CD14-positive monocyte (primary cell): ENCODE data around the gene GPSM1. TPM values are rescaled to one million over a fixed set of nuclear protein-coding genes. Genes with fewer than 3 reads are reported as not detected.

Experiments
- DNase-seq, 3 donors: peaks; one replicate each; pipeline ENCODE4 v3.0.0-alpha.2; 2011 to 2022
- H2AFZ ChIP-seq: 2 replicates; pipeline ENCODE4 v1.6.0; 2012; ENCODE audit warnings: mild to moderate bottlenecking, low read depth, low read length, inconsistent platforms; ENCODE audit not compliant: insufficient read depth, poor library complexity, severe bottlenecking
- H3K27ac ChIP-seq, 2 donors: 1 replicate in 1 of 2; 2 replicates in 1 of 2; pipeline ENCODE4 v1.5.1; 2012 to 2013; ENCODE audit warnings: low read length in 2 of 2, control low read depth in 1 of 2, inconsistent platforms in 1 of 2, low read depth in 1 of 2, mild to moderate bottlenecking in 1 of 2
- H3K27me3 ChIP-seq, 2 donors: one replicate each; pipeline versions ENCODE4 v1.6.0 to v1.6.1; 2011 to 2013; ENCODE audit warnings: low read length in 2 of 2; ENCODE audit not compliant: control insufficient read depth in 2 of 2, insufficient read depth in 2 of 2
- H3K36me3 ChIP-seq, 2 donors: replicated peaks in 1 of 2; 1 replicate in 1 of 2; 2 replicates in 1 of 2; pipeline versions ENCODE4 v1.5.1 to v1.6.1; 2012 to 2013; ENCODE audit warnings: low read length in 2 of 2, control low read depth in 1 of 2, inconsistent platforms in 1 of 2, mild to moderate bottlenecking in 1 of 2; ENCODE audit not compliant: insufficient read depth in 2 of 2, control insufficient read depth in 1 of 2
- H3K4me1 ChIP-seq, 2 donors: 1 replicate in 1 of 2; 2 replicates in 1 of 2; pipeline versions ENCODE4 v1.5.1 to v1.6.1; 2012 to 2013; ENCODE audit warnings: low read length in 2 of 2, control low read depth in 1 of 2, inconsistent platforms in 1 of 2, mild to moderate bottlenecking in 1 of 2, moderate library complexity in 1 of 2; ENCODE audit not compliant: insufficient read depth in 2 of 2, control insufficient read depth in 1 of 2
- H3K4me2 ChIP-seq: replicated peaks from 2 replicates; pipeline ENCODE3; 2012; ENCODE audit warnings: low read length, moderate library complexity, mild to moderate bottlenecking; ENCODE audit not compliant: poor library complexity, severe bottlenecking; ENCODE audit errors: extremely low read depth
- H3K4me3 ChIP-seq, 3 experiments: fragments of 200-600 bp in 1 of 3; sonication (generic) in 1 of 3; replicated peaks in 1 of 3; 1 replicate in 2 of 3; 2 replicates in 1 of 3; pipeline ENCODE4 v1.5.1; 2011 to 2013; ENCODE audit warnings: low read length in 3 of 3, mild to moderate bottlenecking in 3 of 3, control low read depth in 2 of 3, low read depth in 2 of 3, inconsistent platforms in 1 of 3, moderate library complexity in 1 of 3
- H3K79me2 ChIP-seq: 2 replicates; pipeline ENCODE4 v1.6.0; 2012; ENCODE audit warnings: mild to moderate bottlenecking, control low read depth, inconsistent platforms, low read length, moderate library complexity; ENCODE audit not compliant: insufficient read depth
- H3K9ac ChIP-seq: 2 replicates; pipeline ENCODE4 v1.6.0; 2017; ENCODE audit warnings: low read length, mild to moderate bottlenecking; ENCODE audit not compliant: insufficient read depth, poor library complexity, severe bottlenecking
- H3K9me3 ChIP-seq, 2 donors: replicated peaks in 1 of 2; 1 replicate in 1 of 2; 2 replicates in 1 of 2; pipeline versions ENCODE4 v1.5.1 to v1.6.1; 2012 to 2013; ENCODE audit warnings: low read length in 2 of 2, control low read depth in 1 of 2; ENCODE audit not compliant: control insufficient read depth in 1 of 2, insufficient read depth in 1 of 2
- H4K20me1 ChIP-seq: 2 replicates; pipeline ENCODE4 v1.6.0; 2012; ENCODE audit warnings: mild to moderate bottlenecking, low read length, control low read depth, moderate library complexity; ENCODE audit not compliant: insufficient read depth
- H3K27ac Mint-ChIP-seq, 7 donors: one replicate each; pipeline ENCODE4 v1.8.0; 2020; ENCODE audit warnings: mild to moderate bottlenecking in 7 of 7, mixed read lengths in 7 of 7, moderate library complexity in 6 of 7, inconsistent platforms in 2 of 7
- H3K27me3 Mint-ChIP-seq, 3 donors: one replicate each; pipeline ENCODE4 v1.8.0; 2021 to 2022; ENCODE audit warnings: low read depth in 3 of 3, mild to moderate bottlenecking in 3 of 3, mixed read lengths in 3 of 3, moderate library complexity in 3 of 3, inconsistent platforms in 1 of 3
- H3K36me3 Mint-ChIP-seq, 2 donors: one replicate each; pipeline ENCODE4 v1.8.0; 2020; ENCODE audit warnings: mixed read lengths in 2 of 2, inconsistent platforms in 1 of 2, mild to moderate bottlenecking in 1 of 2
- H3K4me1 Mint-ChIP-seq: one replicate; pipeline ENCODE4 v1.8.0; 2020; ENCODE audit warnings: mild to moderate bottlenecking, mixed read lengths
- H3K4me3 Mint-ChIP-seq, 2 donors: one replicate each; pipeline ENCODE4 v1.8.0; 2020; ENCODE audit warnings: mild to moderate bottlenecking in 2 of 2, mixed read lengths in 2 of 2, moderate library complexity in 1 of 2
- H3K9me3 Mint-ChIP-seq, 7 donors: one replicate each; pipeline ENCODE4 v1.8.0; 2020 to 2022; ENCODE audit warnings: mixed read lengths in 7 of 7, mild to moderate bottlenecking in 6 of 7, moderate library complexity in 6 of 7, inconsistent platforms in 2 of 7
- CTCF ChIP-seq: fragments of 200-600 bp; IDR thresholded peaks from one replicate; pipeline ENCODE4 v1.8.0; 2022; ENCODE audit warnings: antibody characterized with exemption, mild to moderate bottlenecking
- WGBS: methylation state at CpG from one replicate; pipeline ENCODE4 v1.1.5; 2013; ENCODE audit warnings: missing lambda C conversion rate; ENCODE audit not compliant: insufficient coverage; 5-methylcytosine and 5-hydroxymethylcytosine counted together
- intact Hi-C, 2 donors: fragments of 100-400 bp; cut with micrococcal nuclease; formaldehyde crosslinking; loops; one replicate each; pipeline versions ENCODE4 v1.15.0 to v1.15.1; 2023
- polyA plus RNA-seq, 3 donors: library from polyadenylated mRNA; depleted of rRNA in 1 of 3; unstranded in 2 of 3; stranded (reverse) in 1 of 3; fragments of 300-500 nt in 2 of 3; fragments of >200 nt in 1 of 3; fragmentation: Illumina TruSeq in 2 of 3; gene quantifications; 1 replicate in 2 of 3; 2 replicates in 1 of 3; pipeline ENCODE4 v1.2.3, GENCODE V29; 2012 to 2021

The GPSM1 gene
- polyA plus RNA-seq, 3 donors, result 0.67 to 3.1 (median 0.73) TPM

GRCh38 chr9:136330406-136330990 is 3.2 kb downstream of the GPSM1 start:
- no peaks in the 10 kb centered on the region for H3K9me3 ChIP-seq
- Mint-ChIP-seq H3K4me3 (no peak overlapping the region), H3K4me1 (peaks cover 11% of the 10 kb centered on the region), H3K27me3 (peaks cover 15 to 30% (median 22%) of the 10 kb centered on the region in 3 donors), H3K36me3 (no peaks in the 10 kb centered on the region), H3K27ac (no peak overlapping the region), H3K9me3 (no peaks in the 10 kb centered on the region)
- no peak overlapping the region for H2AFZ ChIP-seq
- no peak overlapping the region for H3K4me2 ChIP-seq
- DNase-seq, result no peak
- intact Hi-C loops, result no loop called here
- no peak overlapping the region for H3K4me3 ChIP-seq
- 81% methylated on average over 10 of the region's 14 CpGs for WGBS
- H3K36me3 ChIP-seq, result no peaks in the 10 kb centered on the region
- H3K79me2 ChIP-seq, result no peaks in the 10 kb centered on the region
- H3K4me1 ChIP-seq, result peaks cover 22 to 25% of the 10 kb centered on the region in 2 donors
- TF ChIP-seq CTCF, result no peak
- peaks cover 0 to 28% of the 10 kb centered on the region in 2 donors for H3K27me3 ChIP-seq
- no peak overlapping the region for H3K9ac ChIP-seq
- no peaks in the 10 kb centered on the region for H4K20me1 ChIP-seq
- H3K27ac ChIP-seq, result no peak overlapping the region

- Histone ChIP-seq H3K27ac (no peak overlapping the region), H3K9me3 (no peaks in the 10 kb centered on the region), H3K4me3 (no peak overlapping the region), H3K4me1 (peaks cover 22 to 25% of the 10 kb centered on the region in 2 donors), H3K79me2 (no peaks in the 10 kb centered on the region), H2AFZ (no peak overlapping the region), H3K36me3 (no peaks in the 10 kb centered on the region), H3K27me3 (peaks cover 0 to 26% of the 10 kb centered on the region in 2 donors), H3K9ac (no peak overlapping the region), H3K4me2 (no peak overlapping the region), H4K20me1 (no peaks in the 10 kb centered on the region)
- peak overlapping the region in 1 of 7 donors; percentile 65 for H3K27ac Mint-ChIP-seq
- H3K4me1 Mint-ChIP-seq, result peaks cover 11% of the 10 kb centered on the region
- no peak overlapping the region for H3K4me3 Mint-ChIP-seq
- no peaks in the 10 kb centered on the region for H3K36me3 Mint-ChIP-seq
- WGBS, result 96% methylated on average over 12 of the region's 15 CpGs
- H3K27me3 Mint-ChIP-seq, result peaks cover 15 to 26% (median 18%) of the 10 kb centered on the region in 3 donors
- no peak for TF ChIP-seq CTCF
- no peak for DNase-seq
- no peaks in the 10 kb centered on the region for H3K9me3 Mint-ChIP-seq
- intact Hi-C loops, result no loop called here
Observed at GRCh38 chr9:136331030-136331429, 3.7 kb downstream of the GPSM1 start.
